Measurements from ENCODE around the gene HBB.

GRCh38 chr11:5250543-5251204 is 23.8 kb upstream of the HBB start:
- TF ChIP-seq CTCF (IDR thresholded peaks at IDR 0.05): no peak
- TF ChIP-seq POLR2A (IDR thresholded peaks at IDR 0.05): no peak

Measured in uterus (tissue), 2 donors.